WTC11 (cell line): ENCODE measurements around the gene DYNLL2.

Experiments used
- CREB1 ChIP-seq: sonication (generic); formaldehyde crosslinking; IDR thresholded peaks from 2 replicates; pipeline ENCODE4 v1.8.0; 2023; ENCODE audit warnings: mild to moderate bottlenecking, missing genetic modification reagents
- CTCF ChIP-seq: fragments of 200-600 bp; IDR thresholded peaks from 2 replicates; pipeline ENCODE4 v1.8.0; 2022; ENCODE audit warnings: antibody characterized with exemption
- ESRRA ChIP-seq: sonication (generic); formaldehyde crosslinking; IDR thresholded peaks from 2 replicates; pipeline ENCODE4 v1.8.1; 2022; ENCODE audit warnings: mild to moderate bottlenecking, missing genetic modification reagents, borderline replicate concordance
- FOXK1 ChIP-seq: sonication (generic); formaldehyde crosslinking; IDR thresholded peaks from 2 replicates; pipeline ENCODE4 v1.8.0; 2022; ENCODE audit warnings: mild to moderate bottlenecking, moderate library complexity, missing genetic modification reagents
- HMGA2 ChIP-seq: fragments of 250-450 bp; sonication (Bioruptor Pico); IDR thresholded peaks from 2 replicates; pipeline ENCODE4 v1.4.0; 2021; ENCODE audit warnings: mild to moderate bottlenecking, moderate library complexity
- IRF1 ChIP-seq: sonication (generic); formaldehyde crosslinking; IDR thresholded peaks from 2 replicates; pipeline ENCODE4 v1.8.0; 2023; ENCODE audit warnings: missing genetic modification reagents
- JUN ChIP-seq: sonication (generic); formaldehyde crosslinking; IDR thresholded peaks from 2 replicates; pipeline ENCODE4 v1.8.0; 2023; ENCODE audit warnings: mild to moderate bottlenecking, missing genetic modification reagents
- SMAD4 ChIP-seq: sonication (generic); formaldehyde crosslinking; IDR thresholded peaks from 2 replicates; pipeline ENCODE4 v1.8.0; 2022; ENCODE audit warnings: mild to moderate bottlenecking, missing genetic modification reagents
- ZSCAN18 ChIP-seq: fragments of 250-450 bp; sonication (Bioruptor Pico); IDR thresholded peaks from 2 replicates; pipeline ENCODE4 v2.1.2; 2022; ENCODE audit warnings: mild to moderate bottlenecking, moderate library complexity

GRCh38 chr17:58082341-58082869, 814 bp upstream of the DYNLL2 start:
- no peak for TF ChIP-seq CREB1 (CRISPR knock-in tag)
- TF ChIP-seq ZSCAN18 (CRISPR knock-in tag): no peak
- no peak for TF ChIP-seq CTCF
- TF ChIP-seq SMAD4: no peak
- no peak for TF ChIP-seq JUN (CRISPR knock-in tag)
- no peak for TF ChIP-seq FOXK1 (CRISPR knock-in tag)
- TF ChIP-seq HMGA2: no peak
- no peak for TF ChIP-seq IRF1 (CRISPR knock-in tag)
- TF ChIP-seq ESRRA (CRISPR knock-in tag): no peak
